HG03108 (cell line): ENCODE data around the gene LIPC.

Source experiments
- ATAC-seq: cut with Tn5 transposase; IDR thresholded peaks from one replicate; pipeline ENCODE4 v1.9.1; 2021; ENCODE audit warnings: moderate library complexity; ENCODE audit not compliant: unreplicated experiment

LIPC gene

GRCh38 chr15:58490888-58491473, 59.2 kb downstream of the LIPC start:
- no peak for ATAC-seq

DNA sequence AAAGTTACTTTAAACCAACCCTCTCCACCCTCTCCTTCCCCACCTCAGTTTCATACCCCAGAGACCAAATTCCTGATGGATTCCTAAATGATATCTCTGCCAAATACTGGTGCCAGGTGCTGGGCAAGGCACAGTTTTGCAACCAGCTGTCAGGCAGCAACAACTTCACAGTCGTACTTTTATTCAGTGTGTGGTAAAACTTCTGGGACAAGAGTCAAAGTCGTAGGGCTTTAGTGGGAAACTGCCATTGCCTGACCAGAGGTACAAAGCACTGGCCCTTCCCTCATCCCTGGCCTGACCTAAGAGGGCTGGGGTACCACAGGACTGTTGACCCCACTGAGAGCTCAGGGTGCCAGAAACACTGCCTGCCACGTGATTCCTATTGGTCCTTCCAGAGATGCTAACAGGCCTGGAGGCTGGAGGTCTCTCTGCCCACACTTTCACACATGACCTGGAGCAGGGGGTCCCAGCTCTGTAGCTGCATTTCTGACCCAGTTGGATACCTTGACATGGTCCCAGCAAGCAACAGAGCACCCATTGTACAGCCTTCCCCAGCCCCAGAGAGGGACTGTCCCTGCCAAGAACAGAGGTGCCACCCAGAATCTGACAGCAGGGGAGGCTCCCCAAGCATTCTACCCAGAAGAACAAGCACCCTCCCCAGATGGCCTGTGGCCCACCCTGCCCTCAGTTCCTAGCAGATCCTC, 59.9 kb downstream of the LIPC start:
- no peak for ATAC-seq

GRCh38 chr15:58492661-58493397, 61.0 kb downstream of the LIPC start:
- ATAC-seq, result no peak

GRCh38 chr15:58494567-58494966, 62.8 kb downstream of the LIPC start:
- no peak for ATAC-seq

DNA sequence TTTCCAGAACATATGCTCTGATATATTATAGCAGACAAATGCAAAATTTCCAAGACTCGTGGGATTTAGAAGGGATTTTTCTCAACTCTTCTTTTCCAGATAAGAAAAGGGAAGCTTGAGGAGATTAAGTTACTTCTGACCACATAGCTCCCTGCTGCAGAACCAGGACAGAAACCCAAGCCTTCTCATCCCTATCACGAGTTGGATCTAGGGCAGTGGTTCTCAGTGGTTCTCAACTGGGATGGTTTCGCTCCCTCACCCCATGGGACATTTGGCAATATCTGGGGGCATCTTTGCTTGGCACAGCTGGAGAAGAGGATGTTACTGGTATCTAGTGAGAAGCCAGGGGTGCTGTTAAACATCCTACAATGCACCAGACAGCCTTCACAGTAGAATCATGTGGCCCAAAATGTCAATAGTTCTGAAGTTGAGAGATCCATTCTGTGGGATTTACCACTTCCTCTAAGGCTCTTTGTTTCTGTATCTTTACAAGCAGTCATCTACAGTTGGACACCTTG, 64.2 kb downstream of the LIPC start:
- no peak for ATAC-seq

DNA sequence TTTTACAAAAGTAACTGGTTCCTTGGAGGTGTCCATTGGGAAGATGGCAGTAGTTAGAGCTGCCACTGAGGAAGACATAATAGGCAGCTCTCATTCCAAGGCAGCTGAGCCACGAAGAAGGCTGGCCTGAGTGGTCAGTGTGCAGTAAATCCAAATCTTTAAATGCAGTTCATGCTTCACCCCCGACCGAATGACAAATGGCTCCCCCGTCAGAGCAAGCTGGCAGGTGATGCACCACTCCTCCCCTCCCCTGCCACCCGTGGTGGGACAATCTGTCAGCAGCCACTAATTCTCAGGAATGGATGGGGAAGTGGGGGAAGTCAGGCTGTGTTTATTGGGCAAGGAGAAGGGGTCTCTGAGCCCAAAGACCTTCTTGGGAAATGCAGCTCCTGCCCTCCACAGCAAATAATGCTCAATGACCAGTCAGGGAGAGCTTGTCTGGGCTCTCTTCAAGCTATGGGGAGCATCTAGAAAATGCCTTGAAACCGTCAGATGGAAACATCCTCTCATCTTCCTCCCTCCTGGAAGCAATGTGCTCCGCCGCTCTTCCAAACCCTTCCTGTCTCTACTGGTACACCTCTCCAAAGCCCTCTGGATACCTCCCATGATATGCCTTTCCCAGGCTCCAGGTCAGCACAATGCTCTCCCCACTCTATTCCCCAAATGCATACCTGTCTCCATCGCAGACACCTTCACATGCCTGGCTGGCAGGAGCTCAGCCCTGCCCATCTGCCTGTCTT, 65.4 kb downstream of the LIPC start:
- ATAC-seq, result no peak

DNA sequence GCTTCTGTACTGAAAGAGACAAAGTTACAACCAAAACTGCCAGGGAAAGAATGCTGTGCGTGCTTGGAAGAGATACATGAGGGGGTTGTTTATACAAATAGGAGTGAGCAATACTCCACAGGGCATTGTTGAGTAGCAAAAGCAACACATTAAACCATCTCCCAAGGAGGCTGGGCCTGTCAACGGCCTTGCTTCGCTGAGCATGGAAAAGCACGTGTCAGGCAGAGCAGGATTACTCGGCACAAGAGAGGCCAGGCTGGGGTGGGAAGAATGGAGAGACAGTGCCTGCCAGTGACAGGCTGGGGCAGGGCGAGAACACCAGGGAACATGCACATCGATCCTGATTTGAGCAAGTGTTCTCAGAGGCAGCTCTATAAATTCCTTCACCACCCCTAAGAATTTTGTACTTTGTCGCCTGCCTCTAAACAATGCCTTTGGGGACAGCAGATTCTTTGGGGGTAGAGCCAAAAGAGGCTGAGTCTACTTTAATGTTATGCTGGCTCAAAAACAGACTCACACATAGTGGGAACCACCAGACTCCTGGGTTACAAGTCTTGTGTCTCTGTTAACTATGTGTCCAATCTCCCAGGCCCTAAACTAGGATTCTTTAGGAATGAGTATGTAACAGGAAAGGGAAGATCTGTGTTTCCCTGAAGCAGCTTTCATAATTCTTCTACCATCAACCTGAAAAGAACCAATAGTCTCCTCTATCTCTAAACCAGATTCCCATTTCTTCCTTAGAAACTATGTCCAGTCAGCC, 67.2 kb downstream of the LIPC start:
- ATAC-seq, result no peak

- no peak for ATAC-seq
These were observed 69.2 kb downstream of the LIPC start for GRCh38 chr15:58501006-58501405.

DNA sequence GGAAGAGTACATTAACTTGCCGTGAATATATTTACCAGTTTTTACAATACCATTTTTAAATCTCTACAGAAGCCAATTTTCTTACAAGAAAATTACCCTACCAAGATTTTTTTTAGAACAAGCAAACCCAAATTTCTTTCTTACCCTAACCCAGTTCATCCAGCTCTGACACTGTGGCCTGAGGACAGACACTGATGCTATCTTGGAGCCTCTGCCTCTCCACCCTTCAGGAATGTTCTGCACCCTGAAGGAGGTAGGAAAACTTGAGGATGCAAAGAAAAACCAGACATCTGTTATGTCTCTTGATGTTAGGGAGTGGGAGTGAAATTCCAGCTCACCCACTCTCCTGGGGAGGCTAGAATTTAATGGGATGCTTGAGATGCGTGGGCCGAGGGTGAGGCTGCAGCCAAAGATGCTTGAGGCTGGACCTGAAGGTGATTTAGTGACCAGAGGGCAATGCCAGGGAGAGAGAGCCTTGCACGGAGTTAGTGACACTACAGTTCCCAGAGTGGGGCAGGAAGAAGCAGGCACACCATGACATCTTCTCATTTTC, 69.9 kb downstream of the LIPC start:
- ATAC-seq, result no peak

DNA sequence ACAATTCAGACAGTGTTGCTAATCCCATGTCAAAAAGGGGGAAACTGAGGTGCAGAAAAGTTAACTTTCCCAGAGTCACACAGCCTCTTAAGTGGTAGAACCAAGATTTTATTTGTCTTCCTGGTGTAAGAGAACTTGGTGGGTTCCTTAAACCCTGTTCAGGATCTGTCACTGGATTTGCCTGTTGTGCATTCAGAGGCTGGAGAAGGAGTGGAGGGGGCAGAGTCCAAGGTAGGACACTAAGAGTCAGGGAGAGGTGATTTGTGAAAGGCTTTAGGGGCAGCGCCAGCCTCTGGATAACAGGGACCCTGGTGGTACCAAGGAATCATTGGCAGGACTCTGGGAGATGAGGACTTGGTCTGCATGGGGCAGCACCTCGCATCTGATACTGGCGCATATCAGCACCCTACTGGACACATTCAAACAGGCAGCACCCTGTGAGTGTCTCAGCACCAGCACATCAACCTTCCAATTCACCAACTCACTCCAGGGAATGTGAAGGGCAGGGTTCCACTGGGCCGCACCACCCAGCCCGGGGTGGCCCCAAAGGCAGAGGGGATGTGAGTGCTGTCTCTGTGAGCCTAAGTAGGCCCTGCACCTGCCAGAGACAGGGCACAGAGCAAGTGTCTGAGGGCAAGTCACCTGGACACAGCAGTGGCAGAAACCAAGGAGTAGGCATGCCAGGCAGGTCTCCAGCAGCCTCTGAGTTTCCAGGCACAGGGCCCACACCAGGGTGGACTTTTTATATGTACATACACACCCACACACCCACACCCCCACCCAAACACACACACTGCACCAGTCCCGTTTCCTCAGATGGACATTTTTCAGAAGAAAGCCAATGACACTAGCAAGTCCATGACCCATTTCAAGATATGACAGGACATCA, 71.6 kb downstream of the LIPC start:
- ATAC-seq, result no peak

GRCh38 chr15:58504674-58505234, 73.0 kb downstream of the LIPC start:
- ATAC-seq, result no peak

DNA sequence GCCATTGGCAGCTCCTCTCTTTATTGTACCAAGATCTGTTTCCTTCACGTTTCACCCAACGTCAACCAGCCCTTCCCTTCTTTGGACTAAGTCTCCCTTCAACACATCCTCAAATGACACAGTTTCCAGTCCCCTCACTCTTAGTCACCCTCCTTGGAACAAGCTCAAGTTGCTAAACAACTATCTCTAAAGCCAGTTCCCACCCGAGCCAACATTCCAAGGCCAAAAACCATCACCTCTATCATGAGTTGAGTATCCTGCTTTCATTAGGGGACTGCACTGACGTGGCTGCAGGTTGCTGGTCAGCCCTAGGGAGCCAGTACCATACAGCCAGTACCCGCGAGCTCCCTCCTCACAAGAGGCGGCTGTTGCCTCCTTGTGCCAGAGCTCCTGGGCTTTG, 73.8 kb downstream of the LIPC start:
- ATAC-seq, result no peak

DNA sequence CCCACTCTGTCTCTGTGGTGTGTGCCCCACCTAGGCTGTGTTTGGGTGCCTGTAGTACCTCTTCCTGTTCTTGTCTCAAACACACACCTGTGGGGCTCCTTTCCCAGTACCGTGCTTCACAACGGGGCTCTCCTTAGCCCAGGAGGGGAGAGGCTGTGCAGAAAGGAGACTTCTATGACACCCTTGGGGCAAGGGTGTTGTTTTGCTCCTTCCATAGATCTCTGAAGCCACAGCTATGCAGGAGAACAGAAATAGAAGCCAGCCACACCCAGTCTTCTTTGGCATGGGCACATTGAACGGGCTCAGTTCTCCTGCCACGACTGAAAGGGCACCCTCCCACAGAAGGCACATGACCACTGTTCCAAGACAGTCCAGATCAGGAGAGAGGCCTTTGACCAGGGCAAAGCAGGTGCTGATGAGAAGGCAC, 74.3 kb downstream of the LIPC start:
- ATAC-seq, result no peak

GRCh38 chr15:58506783-58507668, 75.2 kb downstream of the LIPC start:
- ATAC-seq, result no peak

- no peak for ATAC-seq
These were observed 77.8 kb downstream of the LIPC start for GRCh38 chr15:58509556-58509955.

DNA sequence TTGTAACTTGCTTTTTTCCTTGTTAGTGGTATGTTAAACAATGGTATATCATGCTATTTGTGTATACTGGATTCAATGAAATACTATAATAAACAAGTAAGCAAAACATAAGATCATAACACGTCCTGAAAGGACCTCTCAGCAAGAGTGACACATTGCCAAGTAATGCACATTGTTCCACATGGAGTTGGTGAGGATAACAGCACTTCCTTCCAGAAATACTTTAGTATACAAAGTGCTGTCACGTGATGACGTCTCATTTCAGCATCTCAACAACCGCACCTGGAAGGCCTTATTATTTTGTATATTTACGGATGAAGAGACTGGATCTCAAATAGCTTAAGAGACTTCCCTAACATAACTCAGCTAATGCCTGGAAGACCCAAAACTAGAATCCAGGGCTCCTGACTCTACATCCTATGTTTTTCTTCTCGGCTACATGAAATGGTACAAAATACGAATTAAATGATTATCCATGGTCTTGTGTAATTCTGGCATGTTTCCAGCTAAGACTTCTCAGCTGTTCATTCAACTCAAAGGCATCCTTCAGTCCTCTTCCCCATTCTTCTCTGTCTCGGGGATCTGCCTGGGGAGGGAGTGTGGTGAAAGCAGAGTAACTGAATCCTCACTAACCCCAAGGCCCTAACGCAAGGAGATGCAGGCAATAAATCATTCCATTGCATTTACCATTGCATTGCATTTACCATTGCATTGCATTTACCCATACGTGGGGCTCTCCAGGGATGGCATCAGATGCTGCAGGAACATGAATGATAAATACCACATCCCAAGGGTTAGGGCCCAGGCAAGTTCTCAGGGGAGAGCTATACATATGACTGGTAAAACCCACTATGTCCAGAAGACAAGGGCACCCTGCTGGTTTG, 79.2 kb downstream of the LIPC start:
- no peak for ATAC-seq

DNA sequence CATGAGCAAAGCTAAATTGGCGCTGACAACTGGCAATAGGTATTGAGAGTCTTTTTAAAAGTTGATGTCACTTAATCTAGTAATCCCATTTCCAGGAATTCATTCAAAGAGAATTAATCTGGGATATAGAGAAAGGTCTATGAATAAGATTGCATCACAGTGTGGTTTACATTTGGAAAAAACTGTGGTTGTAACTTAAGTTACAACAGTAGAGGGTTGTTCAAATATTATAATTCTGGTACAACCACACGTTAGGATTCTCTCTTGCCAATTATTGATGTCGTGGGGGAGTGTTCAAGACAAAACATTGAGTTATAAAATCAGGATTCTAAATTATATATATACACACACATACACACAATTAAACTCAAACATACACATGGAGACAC, 79.8 kb downstream of the LIPC start:
- no peak for ATAC-seq
